H1 (cell line): Measurements from ENCODE around the gene WNK2. TPM values are rescaled to one million over a fixed set of nuclear protein-coding genes. Genes with fewer than 3 reads are reported as not detected.

ENCODE experiments used
- CTCF ChIA-PET: fragments of 300-600 bp; sonication (Branson Sonifier 250); formaldehyde crosslinking; loops from one replicate; lab custom pipeline; 2021; ENCODE audit not compliant: partially characterized antibody; lab: Charles Lee
- POLR2A ChIA-PET: fragments of 300-600 bp; sonication (Branson Sonifier 250); formaldehyde crosslinking; loops from one replicate; lab custom pipeline; 2021; ENCODE audit warnings: inconsistent platforms; ENCODE audit not compliant: partially characterized antibody; lab: Charles Lee
- DNase-seq, 2 experiments: peaks; one replicate each; pipeline versions ENCODE4 v3.0.0 to v3.0.0-alpha.2; 2010 to 2022; ENCODE audit warnings: low spot score in 2 of 2, low read depth in 1 of 2, mixed read lengths in 1 of 2
- FAIRE-seq: peaks from 2 replicates; lab custom pipeline; 2011; peaks lifted over from hg19 to GRCh38; lab: Jason Lieb, UNC
- H2AFZ ChIP-seq: 2 replicates; pipeline ENCODE4 v1.8.1; 2012; ENCODE audit warnings: low read length, inconsistent platforms
- H2AK5ac ChIP-seq: 2 replicates; pipeline ENCODE4 v1.6.1; 2013; ENCODE audit warnings: low read depth, low read length
- H2BK120ac ChIP-seq: replicated peaks from 2 replicates; pipeline ENCODE3; 2013; ENCODE audit warnings: low read depth, low read length, inconsistent platforms
- H2BK12ac ChIP-seq: 2 replicates; pipeline ENCODE4 v1.6.1; 2013; ENCODE audit warnings: low read depth, low read length
- H2BK15ac ChIP-seq: 2 replicates; pipeline ENCODE4 v1.6.1; 2013; ENCODE audit warnings: low read length
- H2BK20ac ChIP-seq: 2 replicates; pipeline ENCODE4 v1.6.1; 2013; ENCODE audit warnings: low read length
- H2BK5ac ChIP-seq: 2 replicates; pipeline ENCODE4 v1.6.1; 2013; ENCODE audit warnings: low read depth, low read length
- H3K14ac ChIP-seq: 2 replicates; pipeline ENCODE4 v1.6.1; 2013; ENCODE audit warnings: inconsistent platforms; ENCODE audit not compliant: insufficient read length
- H3K18ac ChIP-seq: 2 replicates; pipeline ENCODE4 v1.6.1; 2013; ENCODE audit warnings: low read length; ENCODE audit errors: extremely low read depth
- H3K23ac ChIP-seq: 2 replicates; pipeline ENCODE4 v1.6.1; 2013; ENCODE audit warnings: inconsistent platforms; ENCODE audit not compliant: insufficient read length
- H3K23me2 ChIP-seq: 2 replicates; pipeline ENCODE4 v1.6.1; 2013; ENCODE audit warnings: low read depth, low read length
- H3K27ac ChIP-seq: 2 replicates; pipeline ENCODE4 v1.6.1; 2011; ENCODE audit warnings: low read depth, low read length, inconsistent platforms
- H3K27me3 ChIP-seq, 4 experiments: replicated peaks in 1 of 4; 1 replicate in 1 of 4; 2 replicates in 3 of 4; pipeline versions ENCODE4 v1.6.1 to v1.8.1; 2011 to 2013; ENCODE audit warnings: low read length in 3 of 4, mild to moderate bottlenecking in 3 of 4, inconsistent platforms in 2 of 4, mixed read lengths in 2 of 4, moderate library complexity in 1 of 4; ENCODE audit not compliant: control insufficient read depth in 3 of 4, insufficient read depth in 3 of 4; ENCODE audit errors: extremely low read depth in 1 of 4
- H3K36me3 ChIP-seq, 4 experiments: 2 replicates each; pipeline versions ENCODE4 v1.6.1 to v1.8.1; 2011 to 2013; ENCODE audit warnings: mild to moderate bottlenecking in 4 of 4, low read length in 3 of 4, moderate library complexity in 2 of 4, control low read depth in 1 of 4, inconsistent platforms in 1 of 4; ENCODE audit not compliant: insufficient read depth in 4 of 4, control insufficient read depth in 2 of 4
- H3K4ac ChIP-seq: replicated peaks from 2 replicates; pipeline ENCODE3; 2013; ENCODE audit warnings: low read length, low read depth, mixed read lengths, inconsistent platforms; ENCODE audit not compliant: insufficient read length
- H3K4me1 ChIP-seq, 4 experiments: replicated peaks in 1 of 4; 1 replicate in 1 of 4; 2 replicates in 3 of 4; pipeline versions ENCODE4 v1.6.1 to v1.8.1; 2011 to 2013; ENCODE audit warnings: low read length in 3 of 4, inconsistent platforms in 2 of 4, mixed read lengths in 1 of 4; ENCODE audit not compliant: insufficient read depth in 4 of 4, control insufficient read depth in 3 of 4
- H3K4me2 ChIP-seq, 2 experiments: 2 replicates each; pipeline versions ENCODE4 v1.6.1 to v1.8.1; 2011 to 2013; ENCODE audit warnings: low read depth in 2 of 2, low read length in 2 of 2, control low read depth in 1 of 2, inconsistent platforms in 1 of 2, mild to moderate bottlenecking in 1 of 2; ENCODE audit not compliant: insufficient read depth in 1 of 2
- H3K4me3 ChIP-seq, 4 experiments: fragments of 200-600, 300-600 bp in 1 of 4; sonication (generic), shearing (Covaris generic), sonication (Bioruptor Twin) in 1 of 4; 2 replicates each; pipeline versions ENCODE4 v1.5.1 to v1.8.1; 2011 to 2016; ENCODE audit warnings: low read length in 4 of 4, low read depth in 3 of 4, control low read depth in 2 of 4, inconsistent platforms in 2 of 4, mild to moderate bottlenecking in 2 of 4, mixed read lengths in 1 of 4, moderate library complexity in 1 of 4; ENCODE audit not compliant: insufficient read depth in 2 of 4; ENCODE audit errors: extremely low read depth in 1 of 4
- H3K56ac ChIP-seq: replicated peaks from 2 replicates; pipeline ENCODE3; 2013; ENCODE audit warnings: low read depth, mild to moderate bottlenecking, mixed read lengths, low read length, inconsistent platforms; ENCODE audit not compliant: insufficient read length
- H3K79me1 ChIP-seq: 2 replicates; pipeline ENCODE4 v1.6.1; 2013; ENCODE audit warnings: low read depth, low read length, control low read depth
- H3K79me2 ChIP-seq, 2 experiments: 2 replicates each; pipeline versions ENCODE4 v1.6.1 to v1.8.1; 2012 to 2013; ENCODE audit warnings: low read length in 2 of 2, mild to moderate bottlenecking in 2 of 2, inconsistent platforms in 1 of 2; ENCODE audit not compliant: insufficient read depth in 2 of 2, control insufficient read depth in 1 of 2
- H3K9ac ChIP-seq, 4 experiments: replicated peaks in 1 of 4; 1 replicate in 1 of 4; 2 replicates in 3 of 4; pipeline versions ENCODE4 v1.6.1 to v1.8.1; 2011 to 2013; ENCODE audit warnings: low read depth in 3 of 4, low read length in 3 of 4, control low read depth in 2 of 4, mild to moderate bottlenecking in 2 of 4, moderate library complexity in 2 of 4, inconsistent platforms in 1 of 4; ENCODE audit errors: extremely low read depth in 1 of 4
- H3K9me3 ChIP-seq, 2 experiments: 2 replicates each; pipeline versions ENCODE4 v1.6.1 to v1.8.1; 2012 to 2013; ENCODE audit warnings: mild to moderate bottlenecking in 2 of 2, moderate library complexity in 2 of 2, control low read depth in 1 of 2, inconsistent platforms in 1 of 2, low read depth in 1 of 2, low read length in 1 of 2, mixed read lengths in 1 of 2; ENCODE audit not compliant: insufficient read depth in 2 of 2
- H4K20me1 ChIP-seq, 2 experiments: replicated peaks in 1 of 2; 2 replicates each; pipeline versions ENCODE3 to v1.8.1; 2011 to 2013; ENCODE audit warnings: inconsistent platforms in 2 of 2, low read length in 2 of 2, mild to moderate bottlenecking in 1 of 2; ENCODE audit not compliant: insufficient read depth in 2 of 2, control insufficient read depth in 1 of 2
- H4K5ac ChIP-seq: 2 replicates; pipeline ENCODE4 v1.6.1; 2013; ENCODE audit warnings: low read length, low read depth, mixed read lengths, inconsistent platforms; ENCODE audit not compliant: insufficient read length
- H4K8ac ChIP-seq: 2 replicates; pipeline ENCODE4 v1.8.0; 2013; ENCODE audit warnings: mild to moderate bottlenecking, moderate library complexity, low read length, inconsistent platforms; ENCODE audit not compliant: insufficient read depth; ENCODE audit errors: extremely low read depth
- H4K91ac ChIP-seq: replicated peaks from 2 replicates; pipeline ENCODE3; 2013; ENCODE audit warnings: low read length, mixed read lengths, inconsistent platforms; ENCODE audit not compliant: insufficient read length
- CTCF ChIP-seq, 3 experiments: IDR thresholded peaks; 1 replicate in 2 of 3; 2 replicates in 1 of 3; pipeline versions ENCODE4 v1.5.1 to v1.6.1; 2011; ENCODE audit warnings: low read length in 3 of 3, mild to moderate bottlenecking in 3 of 3, inconsistent platforms in 2 of 3, low read depth in 1 of 3, moderate library complexity in 1 of 3; ENCODE audit not compliant: insufficient read depth in 1 of 3; ENCODE audit errors: control extremely low read depth in 1 of 3
- EGR1 ChIP-seq: IDR thresholded peaks from 2 replicates; pipeline ENCODE4 v1.6.1; 2011; ENCODE audit warnings: low read depth, low read length, borderline replicate concordance
- EP300 ChIP-seq, 2 experiments: IDR thresholded peaks; 1 replicate in 1 of 2; 2 replicates in 1 of 2; pipeline ENCODE4 v1.6.1; 2011 to 2012; ENCODE audit warnings: low read depth in 2 of 2, low read length in 2 of 2, mild to moderate bottlenecking in 2 of 2, borderline replicate concordance in 1 of 2, inconsistent platforms in 1 of 2, moderate library complexity in 1 of 2
- GABPA ChIP-seq: IDR thresholded peaks from 2 replicates; pipeline ENCODE4 v1.6.1; 2011; ENCODE audit warnings: mild to moderate bottlenecking, low read length, moderate library complexity, borderline replicate concordance; ENCODE audit not compliant: insufficient read depth
- POLR2A ChIP-seq, 2 experiments: IDR thresholded peaks; 1 replicate in 1 of 2; 2 replicates in 1 of 2; pipeline ENCODE4 v1.6.1; 2011; ENCODE audit warnings: low read depth in 2 of 2, low read length in 2 of 2, mild to moderate bottlenecking in 2 of 2; ENCODE audit errors: control extremely low read depth in 1 of 2
- POU5F1 ChIP-seq: IDR thresholded peaks from 2 replicates; pipeline ENCODE4 v1.6.1; 2011; ENCODE audit warnings: low read depth, mild to moderate bottlenecking, low read length, moderate library complexity
- TBP ChIP-seq: IDR thresholded peaks from 2 replicates; pipeline ENCODE4 v1.6.1; 2011; ENCODE audit warnings: low read depth, low read length, improper control_type of control experiment
- WGBS, 2 experiments: shearing (Covaris generic) in 1 of 2; methylation state at CpG; one replicate each; pipeline versions ENCODE4 v1.1.6 to v1.1.7; 2013 to 2015; ENCODE audit warnings: low lambda C conversion rate in 2 of 2, mixed read lengths in 2 of 2, inconsistent platforms in 1 of 2, low coverage in 1 of 2, missing lambda C conversion rate in 1 of 2; ENCODE audit not compliant: insufficient replicate concordance in 2 of 2, insufficient coverage in 1 of 2, insufficient read length in 1 of 2; ENCODE audit errors: extremely low coverage in 1 of 2, missing lambda C conversion rate in 1 of 2; 5-methylcytosine and 5-hydroxymethylcytosine counted together
- polyA plus RNA-seq, 7 experiments: library from polyadenylated mRNA; depleted of rRNA in 3 of 7; stranded (reverse) in 5 of 7; unstranded in 2 of 7; fragments of >200 nt in 5 of 7; fragments of 200-250 nt in 2 of 7; gene quantifications; 1 replicate in 5 of 7; 2 replicates in 1 of 7; 4 replicates in 1 of 7; pipeline versions ENCODE4 v1.2.1 to v1.2.3, GENCODE V29; 2011 to 2013; ENCODE audit warnings: missing spikeins in 2 of 7, mixed read lengths in 2 of 7
- total RNA-seq: library from RNA; stranded (reverse); fragmentation: NEBNext Ultra II Directional; extraction: Animal tissue kit (Norgen Biotek cat#: 25700); gene quantifications from 2 replicates; pipeline ENCODE4 v1.2.1, GENCODE V29; 2021
- TF ChIP-seq, protein P1 (sequence below): IDR thresholded peaks from 2 replicates; pipeline ENCODE4 v1.6.1; 2011; ENCODE audit warnings: low read depth, mild to moderate bottlenecking, low read length; ENCODE audit not compliant: insufficient read depth

Gene WNK2
- total and polyA plus RNA-seq, 2 of the 8 experiments (the other 6 are each of a cell fraction or from before 2014, with no cell fraction given): 12.0 to 87.2 TPM

DNA sequence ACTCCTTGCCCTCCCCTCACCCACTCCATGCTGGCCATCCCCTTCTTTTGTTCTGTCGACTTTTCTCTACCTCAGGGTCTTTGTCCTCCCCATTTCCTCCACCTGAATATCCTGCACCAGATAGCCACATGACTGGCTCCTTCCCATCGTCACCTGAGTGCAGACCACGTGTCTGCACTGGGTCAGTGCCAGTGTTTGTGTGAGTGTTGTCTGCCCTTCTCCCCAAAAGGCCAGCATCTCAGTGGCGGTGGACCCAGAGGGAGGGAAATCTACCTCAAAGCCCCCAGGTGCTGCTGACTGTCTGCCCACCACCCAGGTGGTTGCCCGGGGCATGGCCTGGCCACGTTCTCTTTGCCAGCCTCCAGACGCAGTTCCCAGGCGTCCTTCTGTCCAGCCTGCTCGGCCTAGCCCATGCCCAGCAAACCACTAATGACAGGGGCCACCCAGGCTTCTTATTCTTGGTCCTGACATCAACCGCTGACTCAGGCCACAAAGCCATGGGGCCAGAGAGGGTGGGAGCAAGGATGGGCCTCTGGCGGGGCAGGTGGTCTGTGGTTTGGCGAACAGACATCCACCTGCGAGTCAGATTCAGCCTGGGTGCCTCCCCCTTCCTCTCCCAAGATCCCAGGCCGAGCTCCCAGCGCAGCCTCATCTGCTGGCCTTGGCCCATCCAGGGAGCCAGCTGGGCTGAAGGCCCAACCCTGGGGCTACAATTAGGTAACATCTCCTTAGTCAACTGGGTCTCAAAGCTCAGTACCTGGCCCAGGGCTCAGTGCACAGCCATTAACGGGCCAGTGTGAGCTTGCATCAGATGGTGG lies 44.4 kb upstream of the WNK2 start:
- 90% methylated on average over 16 of the region's 16 CpGs; no CpG with 5 or more reads in 1 of the 2 experiments for WGBS, 2 experiments
- no peak overlapping the region for H4K91ac ChIP-seq
- no peak overlapping the region for H2BK120ac ChIP-seq
- H3K79me1 ChIP-seq: no peaks in the 10 kb centered on the region; the same call in 1 of the 2 replicates
- peak overlapping the region; percentile 79; the same call in 1 of the 2 replicates for H4K8ac ChIP-seq
- ChIA-PET POLR2A (interaction anchor here (0.6 kb wide), 1 partner anchor 88 kb away, joined by 3 read pairs; no protein-coding TSS in a partner anchor), CTCF (interaction anchor here (1.1 to 7.5 kb wide), 6 partner anchors 12 to 172 kb away, joined by 3 to 74 read pairs (median 4); no protein-coding TSS in a partner anchor)
- no peak overlapping the region for H2BK5ac ChIP-seq
- no peaks in the 10 kb centered on the region for H3K9me3 ChIP-seq
- H2BK15ac ChIP-seq: no peak overlapping the region
- H2BK12ac ChIP-seq: no peak overlapping the region
- no peak overlapping the region for H3K4ac ChIP-seq
- H4K20me1 ChIP-seq: peaks cover 0 to 2% of the 10 kb centered on the region in 2 experiments
- no peak overlapping the region for H3K56ac ChIP-seq
- no peak overlapping the region for H2AFZ ChIP-seq
- no peak overlapping the region for H4K5ac ChIP-seq
- no peak overlapping the region for H3K14ac ChIP-seq
- H3K4me2 ChIP-seq: no peak overlapping the region
- peaks cover 0 to 13% (median 9%) of the 10 kb centered on the region in 4 experiments; a peak in 5 of 7 replicates for H3K27me3 ChIP-seq
- H2BK20ac ChIP-seq: no peak overlapping the region
- peak overlapping the region; percentile 19; the same call in 1 of the 2 replicates for H3K18ac ChIP-seq
- H3K36me3 ChIP-seq: no peaks in the 10 kb centered on the region
- H3K4me1 ChIP-seq: peaks cover 0 to 14% (median 8%) of the 10 kb centered on the region in 4 experiments; a peak in 6 of 7 replicates
- H3K23me2 ChIP-seq: peaks cover under 1% of the 10 kb centered on the region; the same call in 1 of the 2 replicates
- H3K9ac ChIP-seq: no peak overlapping the region
- H3K4me3 ChIP-seq: no peak overlapping the region
- DNase-seq (no peak), FAIRE-seq (no peak)
- H2AK5ac ChIP-seq: no peak overlapping the region
- H3K23ac ChIP-seq: no peak overlapping the region
- H3K79me2 ChIP-seq: no peaks in the 10 kb centered on the region
- no peak overlapping the region for H3K27ac ChIP-seq
- TF ChIP-seq, protein P1, sequence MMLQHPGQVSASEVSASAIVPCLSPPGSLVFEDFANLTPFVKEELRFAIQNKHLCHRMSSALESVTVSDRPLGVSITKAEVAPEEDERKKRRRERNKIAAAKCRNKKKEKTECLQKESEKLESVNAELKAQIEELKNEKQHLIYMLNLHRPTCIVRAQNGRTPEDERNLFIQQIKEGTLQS: no peak
- TF ChIP-seq CTCF (IDR thresholded peaks at IDR 0.05; ENCODE audit: control extremely low read depth in 1 of 3, insufficient read depth in 1 of 3, low read depth in 1 of 3, low read length in 3 of 3) (no peak), POLR2A (IDR thresholded peaks at IDR 0.05; ENCODE audit: control extremely low read depth in 1 of 2, low read depth in 2 of 2, low read length in 2 of 2) (no peak), TBP (no peak), EP300 (IDR thresholded peaks at IDR 0.05; ENCODE audit: borderline replicate concordance in 1 of 2, low read depth in 2 of 2, low read length in 2 of 2) (no peak), POU5F1 (no peak), EGR1 (no peak), GABPA (no peak)
